Fibroblast of pulmonary artery (primary cell): ENCODE data around the gene BBS9.
A peak's percentile ranks its signal among the peaks of the same experiment; 100 is the strongest.

Experiments
- DNase-seq: peaks from one replicate; pipeline ENCODE4 v3.0.0-alpha.2; 2010; ENCODE audit warnings: low read depth
- H3K4me3 ChIP-seq: replicated peaks from 2 replicates; pipeline ENCODE4 v1.5.1; 2011; ENCODE audit warnings: low read depth, mild to moderate bottlenecking, control low read depth, low read length, moderate library complexity
- CTCF ChIP-seq: IDR thresholded peaks from 2 replicates; pipeline ENCODE4 v1.5.1; 2011; ENCODE audit warnings: mild to moderate bottlenecking, control low read depth, low read length, inconsistent platforms; ENCODE audit errors: missing control alignments

The BBS9 gene

GRCh38 chr7:33448035-33448434, 318.7 kb downstream of the BBS9 start:
- DNase-seq, result peak; percentile 35
- TF ChIP-seq CTCF, result no peak
- no peak overlapping the region for H3K4me3 ChIP-seq

- TF ChIP-seq CTCF, result no peak
- no peak for DNase-seq
- no peak overlapping the region for H3K4me3 ChIP-seq
Observed at GRCh38 chr7:33449847-33450246, 320.5 kb downstream of the BBS9 start.

- TF ChIP-seq CTCF, result no peak
- peak; percentile 29 for DNase-seq
- H3K4me3 ChIP-seq, result no peak overlapping the region
Observed at GRCh38 chr7:33452805-33453502, 323.6 kb downstream of the BBS9 start.

- TF ChIP-seq CTCF, result no peak
- H3K4me3 ChIP-seq, result no peak overlapping the region
- no peak for DNase-seq
Observed at GRCh38 chr7:33457039-33457438, 327.7 kb downstream of the BBS9 start.

GRCh38 chr7:33458581-33458980, 329.2 kb downstream of the BBS9 start:
- no peak for TF ChIP-seq CTCF
- DNase-seq, result no peak
- H3K4me3 ChIP-seq, result no peak overlapping the region

GRCh38 chr7:33459340-33459751, 330.0 kb downstream of the BBS9 start:
- no peak overlapping the region for H3K4me3 ChIP-seq
- peak; percentile 63 for TF ChIP-seq CTCF
- peak; percentile 80 for DNase-seq

- DNase-seq, result no peak
- H3K4me3 ChIP-seq, result no peak overlapping the region
- TF ChIP-seq CTCF, result no peak
Observed at GRCh38 chr7:33463131-33463530, 333.8 kb downstream of the BBS9 start.
